ENCODE measurements around the gene KCNIP1.

Gene KCNIP1

DNA sequence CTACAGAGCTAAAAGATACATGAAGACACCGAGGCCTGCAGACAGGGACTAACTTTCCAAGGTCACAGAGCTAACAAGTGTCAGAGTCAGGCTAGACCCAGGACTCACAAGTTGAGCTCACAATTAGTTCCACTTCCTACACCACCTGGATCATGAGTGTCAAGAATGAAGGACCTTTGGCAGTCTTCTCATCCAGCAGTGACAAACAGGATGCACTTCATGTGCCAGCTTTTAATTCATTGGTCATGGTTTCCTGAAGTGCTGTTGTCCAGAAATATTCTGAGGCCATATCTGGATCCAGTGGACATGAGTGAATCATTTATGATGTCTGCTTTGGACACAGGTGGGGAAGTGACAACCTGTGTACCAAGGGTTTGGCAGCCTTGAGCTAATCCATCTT, 77.4 kb downstream of the KCNIP1 start:
- no peak for TF ChIP-seq FOXM1 (IDR thresholded peaks at IDR 0.05; ENCODE audit: borderline replicate concordance, low read depth)
- no peak for TF ChIP-seq YY1 (IDR thresholded peaks at IDR 0.05; ENCODE audit: low read depth)
- TF ChIP-seq, protein P1, sequence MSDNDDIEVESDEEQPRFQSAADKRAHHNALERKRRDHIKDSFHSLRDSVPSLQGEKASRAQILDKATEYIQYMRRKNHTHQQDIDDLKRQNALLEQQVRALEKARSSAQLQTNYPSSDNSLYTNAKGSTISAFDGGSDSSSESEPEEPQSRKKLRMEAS (IDR thresholded peaks at IDR 0.05) = no peak
- no peak for TF ChIP-seq EGR1 (IDR thresholded peaks at IDR 0.05)
- no peak for TF ChIP-seq USF1 (IDR thresholded peaks at IDR 0.05)

- no peak for TF ChIP-seq YY1 (IDR thresholded peaks at IDR 0.05; ENCODE audit: low read depth)
- no peak for TF ChIP-seq FOXM1 (IDR thresholded peaks at IDR 0.05; ENCODE audit: borderline replicate concordance, low read depth)
- no peak for TF ChIP-seq ZBTB7A (IDR thresholded peaks at IDR 0.05; ENCODE audit: low read depth)
- no peak for TF ChIP-seq USF1 (IDR thresholded peaks at IDR 0.05)
- no peak for TF ChIP-seq EGR1 (IDR thresholded peaks at IDR 0.05)
Measured at GRCh38 chr5:170582644-170583330, 79.0 kb downstream of the KCNIP1 start.

- TF ChIP-seq FOXM1 (IDR thresholded peaks at IDR 0.05; ENCODE audit: borderline replicate concordance, low read depth) = no peak
- no peak for TF ChIP-seq ZBTB7A (IDR thresholded peaks at IDR 0.05; ENCODE audit: low read depth)
- no peak for TF ChIP-seq YY1 (IDR thresholded peaks at IDR 0.05; ENCODE audit: low read depth)
- no peak for TF ChIP-seq CREB1 (IDR thresholded peaks at IDR 0.05; ENCODE audit: low read depth)
- no peak for TF ChIP-seq RAD21 (IDR thresholded peaks at IDR 0.05; ENCODE audit: low read depth)
- no peak for TF ChIP-seq TCF12 (IDR thresholded peaks at IDR 0.05; ENCODE audit: low read depth)
- no peak for TF ChIP-seq NFIC (IDR thresholded peaks at IDR 0.05)
- no peak for TF ChIP-seq EP300 (IDR thresholded peaks at IDR 0.05; ENCODE audit: borderline replicate concordance)
- TF ChIP-seq, protein P1 (IDR thresholded peaks at IDR 0.05) = no peak
- no peak for TF ChIP-seq TEAD4 (IDR thresholded peaks at IDR 0.05)
Measured at GRCh38 chr5:170584003-170584402, 80.2 kb downstream of the KCNIP1 start.

- TF ChIP-seq CREB1 (IDR thresholded peaks at IDR 0.05; ENCODE audit: low read depth) = no peak
- TF ChIP-seq REST (IDR thresholded peaks at IDR 0.05; ENCODE audit: low read depth) = no peak
- TF ChIP-seq ZBTB7A (IDR thresholded peaks at IDR 0.05; ENCODE audit: low read depth) = no peak
- no peak for TF ChIP-seq USF1 (IDR thresholded peaks at IDR 0.05)
- TF ChIP-seq TEAD4 (IDR thresholded peaks at IDR 0.05) = no peak
- no peak for TF ChIP-seq CEBPB (IDR thresholded peaks at IDR 0.05)
- no peak for TF ChIP-seq TAF1 (IDR thresholded peaks at IDR 0.05; ENCODE audit: low read depth)
- TF ChIP-seq, protein P1 (IDR thresholded peaks at IDR 0.05) = no peak
- TF ChIP-seq EP300 (IDR thresholded peaks at IDR 0.05; ENCODE audit: borderline replicate concordance) = no peak
- TF ChIP-seq RAD21 (IDR thresholded peaks at IDR 0.05; ENCODE audit: low read depth) = no peak
- no peak for TF ChIP-seq NFIC (IDR thresholded peaks at IDR 0.05)
Measured at GRCh38 chr5:170584450-170585058, 80.7 kb downstream of the KCNIP1 start.

DNA sequence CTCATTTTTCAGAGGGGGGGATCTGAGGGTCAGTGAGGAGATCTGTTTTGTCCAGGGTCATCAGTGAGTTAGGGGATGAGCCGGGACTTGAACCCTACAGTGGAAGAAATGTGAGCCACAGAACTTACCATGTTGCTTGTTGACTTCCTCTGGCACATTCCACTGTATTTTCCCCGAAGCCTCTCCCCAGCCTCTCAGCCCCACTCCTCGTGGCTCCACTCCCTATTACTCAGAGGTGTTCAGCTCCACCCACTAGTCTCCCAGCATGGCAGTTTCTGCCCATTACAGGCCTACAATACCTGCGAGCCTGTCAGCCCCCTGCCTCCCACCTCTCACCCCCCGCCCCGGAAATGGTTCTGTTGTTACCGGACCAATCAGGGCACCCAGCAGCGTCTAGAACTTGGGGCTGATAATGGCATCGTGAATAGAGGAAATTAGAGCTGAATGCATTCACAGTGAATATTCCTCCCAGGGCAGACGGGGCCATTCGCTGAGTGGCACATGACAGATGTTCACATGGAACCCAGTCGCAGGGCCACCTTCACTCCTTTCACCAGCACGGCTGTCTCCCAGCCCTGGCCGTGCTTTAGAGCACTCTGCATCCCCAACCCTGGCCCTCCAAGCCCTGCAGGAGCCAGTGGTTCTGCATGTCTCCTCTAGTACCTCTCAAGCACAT, 81.6 kb downstream of the KCNIP1 start:
- TF ChIP-seq EGR1 (IDR thresholded peaks at IDR 0.05) = no peak
- no peak for TF ChIP-seq FOXM1 (IDR thresholded peaks at IDR 0.05; ENCODE audit: borderline replicate concordance, low read depth)
- no peak for TF ChIP-seq USF1 (IDR thresholded peaks at IDR 0.05)
- TF ChIP-seq TAF1 (IDR thresholded peaks at IDR 0.05; ENCODE audit: low read depth) = no peak
- no peak for TF ChIP-seq CEBPB (IDR thresholded peaks at IDR 0.05)
- no peak for TF ChIP-seq TCF12 (IDR thresholded peaks at IDR 0.05; ENCODE audit: low read depth)
- TF ChIP-seq ZBTB7A (IDR thresholded peaks at IDR 0.05; ENCODE audit: low read depth) = no peak
- TF ChIP-seq, protein P1 (IDR thresholded peaks at IDR 0.05) = no peak
- no peak for TF ChIP-seq CREB1 (IDR thresholded peaks at IDR 0.05; ENCODE audit: low read depth)
- TF ChIP-seq TEAD4 (IDR thresholded peaks at IDR 0.05) = no peak
- no peak for TF ChIP-seq YY1 (IDR thresholded peaks at IDR 0.05; ENCODE audit: low read depth)
- TF ChIP-seq RAD21 (IDR thresholded peaks at IDR 0.05; ENCODE audit: low read depth) = no peak
- no peak for TF ChIP-seq NFIC (IDR thresholded peaks at IDR 0.05)
- TF ChIP-seq REST (IDR thresholded peaks at IDR 0.05; ENCODE audit: low read depth) = no peak

Data from Ishikawa (cell line).